Testis (tissue), 3 donors: Measurements from ENCODE around the gene SDK2. TPM values are rescaled to one million over a fixed set of nuclear protein-coding genes. Genes with fewer than 3 reads are reported as not detected.

ENCODE experiments used
- DNase-seq: peaks from one replicate; pipeline ENCODE4 v3.0.0-alpha.2; 2019
- H3K27ac ChIP-seq, 2 donors: fragments of 200-600 bp; sonication (generic); one replicate each; pipeline ENCODE4 v1.5.1; 2019
- H3K27me3 ChIP-seq: fragments of 200-600 bp; sonication (generic); one replicate; pipeline ENCODE4 v1.5.1; 2019
- H3K36me3 ChIP-seq: fragments of 200-600 bp; sonication (generic); one replicate; pipeline ENCODE4 v1.5.1; 2017; ENCODE audit warnings: low read depth; ENCODE audit errors: missing control alignments
- H3K4me1 ChIP-seq: fragments of 200-600 bp; sonication (generic); one replicate; pipeline ENCODE4 v1.5.1; 2019
- H3K4me3 ChIP-seq, 2 donors: fragments of 200-600 bp; sonication (generic); one replicate each; pipeline ENCODE4 v1.5.1; 2017 to 2019
- H3K9me3 ChIP-seq: fragments of 200-600 bp; sonication (generic); one replicate; pipeline ENCODE4 v1.5.1; 2017
- CTCF ChIP-seq, 3 experiments: fragments of 450-650 bp in 2 of 3; fragments of 200-600 bp in 1 of 3; sonication (generic) in 1 of 3; IDR thresholded peaks; one replicate each; pipeline ENCODE4 v1.5.1; 2016 to 2019; ENCODE audit warnings: antibody characterized with exemption in 3 of 3, mild to moderate bottlenecking in 2 of 3, moderate library complexity in 1 of 3
- POLR2A ChIP-seq: fragments of 450-650 bp; IDR thresholded peaks from one replicate; pipeline ENCODE4 v1.6.1; 2017; ENCODE audit warnings: antibody characterized with exemption, mild to moderate bottlenecking, moderate library complexity
- WGBS, 2 donors: methylation state at CpG; one replicate each; pipeline ENCODE4 v1.1.5; 2018; 5-methylcytosine and 5-hydroxymethylcytosine counted together
- intact Hi-C: fragments of 100-400 bp; cut with DNase I; formaldehyde crosslinking; loops from one replicate; pipeline ENCODE4 v1.15.1; 2023; ENCODE audit warnings: low total_unique reads
- polyA plus RNA-seq: library from polyadenylated mRNA; stranded (reverse); fragments of 350-450 nt; fragmentation: Illumina TruSeq; extraction: RNeasy Lipid Tissue Mini Kit (QIAGEN cat#74804); gene quantifications from one replicate; pipeline ENCODE4 v1.2.3, GENCODE V29; 2014; ENCODE audit warnings: low read depth, low replicate concordance; ENCODE audit not compliant: insufficient read depth
- total RNA-seq, 2 donors: library from RNA; depleted of rRNA; stranded (reverse); fragments of >200 nt; gene quantifications; one replicate each; pipeline ENCODE4 v1.2.3, GENCODE V29; 2016

SDK2 gene
- total and polyA plus RNA-seq, 3 donors from 2014 or later, result 36.9 to 63.4 (median 55.4) TPM

GRCh38 chr17:73437826-73438225, 206.4 kb downstream of the SDK2 start:
- Histone ChIP-seq H3K4me1 (no peaks in the 10 kb centered on the region), H3K27me3 (no peaks in the 10 kb centered on the region), H3K9me3 (no peaks in the 10 kb centered on the region), H3K36me3 (no peaks in the 10 kb centered on the region), H3K4me3 (no peak overlapping the region), H3K27ac (no peak overlapping the region)
- DNase-seq, result no peak
- TF ChIP-seq POLR2A, result no peak
- TF ChIP-seq CTCF (IDR thresholded peaks at IDR 0.05), result no peak
- intact Hi-C loops, result loop anchor here (10.0 kb wide), 1 partner anchor 267 kb away; no protein-coding TSS in a partner anchor
- WGBS, 2 donors, result 94% methylated on average over 16 of the region's 16 CpGs; no CpG with 5 or more reads in 1 of the 2 donors

GRCh38 chr17:73436954-73437353, 207.3 kb downstream of the SDK2 start:
- Histone ChIP-seq H3K4me1 (no peaks in the 10 kb centered on the region), H3K4me3 (no peak overlapping the region), H3K9me3 (no peaks in the 10 kb centered on the region), H3K27ac (no peak overlapping the region), H3K36me3 (no peaks in the 10 kb centered on the region), H3K27me3 (no peaks in the 10 kb centered on the region)
- intact Hi-C loops, result loop anchor here (10.0 kb wide), 1 partner anchor 268 kb away; no protein-coding TSS in a partner anchor
- DNase-seq, result no peak
- TF ChIP-seq POLR2A (no peak), CTCF (IDR thresholded peaks at IDR 0.05) (no peak)
- WGBS, 2 donors, result 62 to 69% methylated on average over 10 of the region's 10 CpGs

GRCh38 chr17:73435412-73435811, 208.8 kb downstream of the SDK2 start:
- no peaks in the 10 kb centered on the region for H3K4me1 ChIP-seq
- H3K36me3 ChIP-seq, result no peaks in the 10 kb centered on the region
- no peaks in the 10 kb centered on the region for H3K27me3 ChIP-seq
- no peak overlapping the region for H3K4me3 ChIP-seq
- intact Hi-C loops, result loop anchor here (10.0 kb wide), 1 partner anchor 269 kb away; no protein-coding TSS in a partner anchor
- DNase-seq, result no peak
- H3K9me3 ChIP-seq, result no peaks in the 10 kb centered on the region
- TF ChIP-seq POLR2A (no peak), CTCF (IDR thresholded peaks at IDR 0.05) (no peak)
- WGBS, 2 donors, result 95 to 97% methylated on average over 6 to 23 of the region's 23 CpGs
- H3K27ac ChIP-seq, result no peak overlapping the region

- Histone ChIP-seq H3K27ac (no peak overlapping the region), H3K4me3 (no peak overlapping the region), H3K9me3 (no peaks in the 10 kb centered on the region), H3K4me1 (peaks cover 3% of the 10 kb centered on the region), H3K36me3 (no peaks in the 10 kb centered on the region), H3K27me3 (no peaks in the 10 kb centered on the region)
- TF ChIP-seq POLR2A (no peak), CTCF (IDR thresholded peaks at IDR 0.05) (no peak)
- DNase-seq, result no peak
- intact Hi-C loops, result loop anchor here (5.0 to 10.0 kb wide), 2 partner anchors 271 to 738 kb away; no protein-coding TSS in a partner anchor
- 83 to 86% methylated on average over 4 to 8 of the region's 8 CpGs for WGBS, 2 donors
Observed at GRCh38 chr17:73434154-73434553, 210.1 kb downstream of the SDK2 start.

GRCh38 chr17:73433501-73433900, 210.7 kb downstream of the SDK2 start:
- H3K36me3 ChIP-seq, result no peaks in the 10 kb centered on the region
- H3K4me3 ChIP-seq, result no peak overlapping the region

More at GRCh38 chr17:73433501-73433900, 210.7 kb downstream of the SDK2 start:
- no peaks in the 10 kb centered on the region for H3K27me3 ChIP-seq
- no peak overlapping the region for H3K27ac ChIP-seq
- 80 to 92% methylated on average over 4 to 11 of the region's 11 CpGs for WGBS, 2 donors
- no peak for DNase-seq
- no peaks in the 10 kb centered on the region for H3K9me3 ChIP-seq
- intact Hi-C loops, result loop anchor here (5.0 to 10.0 kb wide), 2 partner anchors 271 to 739 kb away; no protein-coding TSS in a partner anchor
- peaks cover 3% of the 10 kb centered on the region for H3K4me1 ChIP-seq
- TF ChIP-seq POLR2A (no peak), CTCF (IDR thresholded peaks at IDR 0.05) (no peak)
